Measurements from ENCODE around the gene PNLDC1. TPM values are rescaled to one million over a fixed set of nuclear protein-coding genes. Genes with fewer than 3 reads are reported as not detected.
"Not testable (repeated sequence)": the region's sequence is repeated elsewhere in the genome, so short reads cannot be mapped to it uniquely, and the experiment has no call there.

PNLDC1 gene
- total and polyA plus RNA-seq, 3 donors from 2014 or later: 11.4 to 31.6 (median 19.9) TPM

GRCh38 chr6:159819098-159819497 is 19.0 kb downstream of the PNLDC1 start:
- 81 to 90% methylated on average over 8 to 16 of the region's 16 CpGs for WGBS, 2 donors
- no peak overlapping the region for H3K27ac ChIP-seq
- H3K4me3 ChIP-seq: no peak overlapping the region
- H3K9me3 ChIP-seq: no peaks in the 10 kb centered on the region
- H3K36me3 ChIP-seq (ENCODE audit: low read depth, missing control alignments): no peaks in the 10 kb centered on the region
- intact Hi-C loops (cut with DNase I; ENCODE audit: low total_unique reads): no loop called here
- no peaks in the 10 kb centered on the region for H3K4me1 ChIP-seq
- no peak for DNase-seq
- TF ChIP-seq POLR2A (IDR thresholded peaks at IDR 0.05): no peak
- no peak for TF ChIP-seq CTCF (IDR thresholded peaks at IDR 0.05)
- no peaks in the 10 kb centered on the region for H3K27me3 ChIP-seq

GRCh38 chr6:159819932-159820640 is 20.0 kb downstream of the PNLDC1 start:
- Histone ChIP-seq H3K4me1 (no peaks in the 10 kb centered on the region), H3K27ac (no peak overlapping the region), H3K9me3 (no peaks in the 10 kb centered on the region), H3K27me3 (no peaks in the 10 kb centered on the region), H3K36me3 (ENCODE audit: low read depth, missing control alignments) (no peaks in the 10 kb centered on the region), H3K4me3 (no peak overlapping the region)
- no peak for DNase-seq
- WGBS, 2 donors: 75 to 82% methylated on average over 27 to 28 of the region's 28 CpGs
- TF ChIP-seq POLR2A (IDR thresholded peaks at IDR 0.05): no peak
- TF ChIP-seq CTCF (IDR thresholded peaks at IDR 0.05): no peak
- intact Hi-C loops (cut with DNase I; ENCODE audit: low total_unique reads): no loop called here

- 84 to 89% methylated on average over 11 of the region's 11 CpGs for WGBS, 2 donors
- no peaks in the 10 kb centered on the region for H3K9me3 ChIP-seq
- H3K27ac ChIP-seq: no peak overlapping the region
- no peaks in the 10 kb centered on the region for H3K27me3 ChIP-seq
- no peak overlapping the region for H3K4me3 ChIP-seq
- H3K36me3 ChIP-seq (ENCODE audit: low read depth, missing control alignments): no peaks in the 10 kb centered on the region
- TF ChIP-seq CTCF (IDR thresholded peaks at IDR 0.05): no peak
- intact Hi-C loops (cut with DNase I; ENCODE audit: low total_unique reads): no loop called here
- no peaks in the 10 kb centered on the region for H3K4me1 ChIP-seq
- DNase-seq: no peak
These were observed 21.0 kb downstream of the PNLDC1 start for GRCh38 chr6:159821122-159821521.

GRCh38 chr6:159821726-159822125 is 21.6 kb downstream of the PNLDC1 start:
- no peaks in the 10 kb centered on the region for H3K27me3 ChIP-seq
- H3K9me3 ChIP-seq: no peaks in the 10 kb centered on the region
- H3K4me1 ChIP-seq: no peaks in the 10 kb centered on the region
- no peak for DNase-seq
- 93 to 94% methylated on average over 9 to 10 of the region's 10 CpGs for WGBS, 2 donors
- no peak overlapping the region for H3K27ac ChIP-seq
- no peaks in the 10 kb centered on the region for H3K36me3 ChIP-seq (ENCODE audit: low read depth, missing control alignments)
- intact Hi-C loops (cut with DNase I; ENCODE audit: low total_unique reads): no loop called here
- H3K4me3 ChIP-seq: no peak overlapping the region
- TF ChIP-seq CTCF (IDR thresholded peaks at IDR 0.05) (no peak), POLR2A (IDR thresholded peaks at IDR 0.05) (no peak)

GRCh38 chr6:159823953-159824352 is 23.9 kb downstream of the PNLDC1 start:
- intact Hi-C loops (cut with DNase I; ENCODE audit: low total_unique reads): no loop called here
- Histone ChIP-seq H3K9me3 (no peaks in the 10 kb centered on the region), H3K4me1 (no peaks in the 10 kb centered on the region), H3K36me3 (ENCODE audit: low read depth, missing control alignments) (no peaks in the 10 kb centered on the region), H3K27ac (no peak overlapping the region), H3K27me3 (no peaks in the 10 kb centered on the region), H3K4me3 (no peak overlapping the region)
- no peak for DNase-seq
- TF ChIP-seq CTCF (IDR thresholded peaks at IDR 0.05) (no peak), POLR2A (IDR thresholded peaks at IDR 0.05) (no peak)
- 93 to 96% methylated on average over 3 of the region's 3 CpGs for WGBS, 2 donors

GRCh38 chr6:159824690-159825089 is 24.6 kb downstream of the PNLDC1 start:
- H3K4me1 ChIP-seq; H3K36me3 ChIP-seq (ENCODE audit: low read depth, missing control alignments); intact Hi-C loops (cut with DNase I; ENCODE audit: low total_unique reads); H3K27me3 ChIP-seq; H3K4me3 ChIP-seq; DNase-seq; H3K9me3 ChIP-seq; H3K27ac ChIP-seq: not testable (repeated sequence)
- WGBS, 2 donors: 97% methylated on average over 9 of the region's 9 CpGs

Data from testis (tissue), 3 donors.